Subcutaneous adipose tissue (tissue), 4 donors: Measurements from ENCODE around the gene CEP85L. TPM values are rescaled to one million over a fixed set of nuclear protein-coding genes. Genes with fewer than 3 reads are reported as not detected.

Source experiments
- CTCF ChIP-seq: fragments of 450-650 bp; IDR thresholded peaks from one replicate; pipeline ENCODE4 v1.5.1; 2016; ENCODE audit warnings: low read depth, mild to moderate bottlenecking, control low read depth, antibody characterized with exemption, moderate library complexity
- total RNA-seq, 4 donors: library from RNA; depleted of rRNA; stranded (reverse); fragments of >200 nt; gene quantifications; one replicate each; pipeline ENCODE4 v1.1.0, GENCODE V29; 2016

Gene CEP85L
- total RNA-seq, 4 donors from 2014 or later, result 12.2 to 17.6 (median 16.4) TPM

- no peak for TF ChIP-seq CTCF
Observed at GRCh38 chr6:118598324-118598723, 53.1 kb downstream of the CEP85L start.

- no peak for TF ChIP-seq CTCF
Observed at GRCh38 chr6:118597636-118598035, 53.8 kb downstream of the CEP85L start.

GRCh38 chr6:118596774-118597320, 54.5 kb downstream of the CEP85L start:
- no peak for TF ChIP-seq CTCF

GRCh38 chr6:118594877-118595276, 56.5 kb downstream of the CEP85L start:
- no peak for TF ChIP-seq CTCF

- TF ChIP-seq CTCF, result no peak
Observed at GRCh38 chr6:118591897-118592296, 59.5 kb downstream of the CEP85L start.

GRCh38 chr6:118589649-118590365, 61.6 kb downstream of the CEP85L start:
- TF ChIP-seq CTCF, result no peak

GRCh38 chr6:118589186-118589585, 62.2 kb downstream of the CEP85L start:
- no peak for TF ChIP-seq CTCF
